Astrocyte (in vitro differentiated cells and primary cell): ENCODE data around the gene PCDHB8.
"Not testable (repeated sequence)": the region's sequence is repeated elsewhere in the genome, so short reads cannot be mapped to it uniquely, and the experiment has no call there.

ENCODE experiments used
- EZH2 ChIP-seq: IDR thresholded peaks from 2 replicates; pipeline ENCODE4 v1.6.1; 2012; ENCODE audit warnings: mild to moderate bottlenecking, low read length, inconsistent platforms; ENCODE audit not compliant: insufficient read depth
- TF ChIP-seq, protein P1 (sequence below): IDR thresholded peaks from 2 replicates; pipeline ENCODE4 v1.5.1; 2011; ENCODE audit warnings: low read depth, mild to moderate bottlenecking, inconsistent platforms, low read length, moderate library complexity; ENCODE audit not compliant: insufficient read depth

DNA sequence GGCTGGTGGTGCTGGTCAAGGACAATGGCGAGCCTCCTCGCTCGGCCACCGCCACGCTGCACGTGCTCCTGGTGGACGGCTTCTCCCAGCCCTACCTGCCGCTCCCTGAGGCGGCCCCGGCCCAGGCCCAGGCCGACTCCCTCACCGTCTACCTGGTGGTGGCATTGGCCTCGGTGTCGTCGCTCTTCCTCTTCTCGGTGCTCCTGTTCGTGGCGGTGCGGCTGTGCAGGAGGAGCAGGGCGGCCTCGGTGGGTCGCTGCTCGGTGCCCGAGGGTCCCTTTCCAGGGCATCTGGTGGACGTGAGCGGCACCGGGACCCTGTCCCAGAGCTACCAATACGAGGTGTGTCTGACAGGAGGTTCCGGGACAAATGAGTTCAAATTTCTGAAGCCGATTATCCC, 47.8 kb downstream of the PCDHB8 start:
- TF ChIP-seq, protein P1, sequence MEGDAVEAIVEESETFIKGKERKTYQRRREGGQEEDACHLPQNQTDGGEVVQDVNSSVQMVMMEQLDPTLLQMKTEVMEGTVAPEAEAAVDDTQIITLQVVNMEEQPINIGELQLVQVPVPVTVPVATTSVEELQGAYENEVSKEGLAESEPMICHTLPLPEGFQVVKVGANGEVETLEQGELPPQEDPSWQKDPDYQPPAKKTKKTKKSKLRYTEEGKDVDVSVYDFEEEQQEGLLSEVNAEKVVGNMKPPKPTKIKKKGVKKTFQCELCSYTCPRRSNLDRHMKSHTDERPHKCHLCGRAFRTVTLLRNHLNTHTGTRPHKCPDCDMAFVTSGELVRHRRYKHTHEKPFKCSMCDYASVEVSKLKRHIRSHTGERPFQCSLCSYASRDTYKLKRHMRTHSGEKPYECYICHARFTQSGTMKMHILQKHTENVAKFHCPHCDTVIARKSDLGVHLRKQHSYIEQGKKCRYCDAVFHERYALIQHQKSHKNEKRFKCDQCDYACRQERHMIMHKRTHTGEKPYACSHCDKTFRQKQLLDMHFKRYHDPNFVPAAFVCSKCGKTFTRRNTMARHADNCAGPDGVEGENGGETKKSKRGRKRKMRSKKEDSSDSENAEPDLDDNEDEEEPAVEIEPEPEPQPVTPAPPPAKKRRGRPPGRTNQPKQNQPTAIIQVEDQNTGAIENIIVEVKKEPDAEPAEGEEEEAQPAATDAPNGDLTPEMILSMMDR, result not testable (repeated sequence)
- TF ChIP-seq EZH2, result not testable (repeated sequence)
